GM21423 (cell line): ENCODE measurements around the gene DPT.
"Not testable (repeated sequence)": the region's sequence is repeated elsewhere in the genome, so short reads cannot be mapped to it uniquely, and the experiment has no call there.

Source experiments
- ATAC-seq: cut with Tn5 transposase; IDR thresholded peaks from one replicate; pipeline ENCODE4 v1.9.1; 2021; ENCODE audit warnings: mild to moderate bottlenecking, moderate library complexity; ENCODE audit not compliant: unreplicated experiment

DPT gene

DNA sequence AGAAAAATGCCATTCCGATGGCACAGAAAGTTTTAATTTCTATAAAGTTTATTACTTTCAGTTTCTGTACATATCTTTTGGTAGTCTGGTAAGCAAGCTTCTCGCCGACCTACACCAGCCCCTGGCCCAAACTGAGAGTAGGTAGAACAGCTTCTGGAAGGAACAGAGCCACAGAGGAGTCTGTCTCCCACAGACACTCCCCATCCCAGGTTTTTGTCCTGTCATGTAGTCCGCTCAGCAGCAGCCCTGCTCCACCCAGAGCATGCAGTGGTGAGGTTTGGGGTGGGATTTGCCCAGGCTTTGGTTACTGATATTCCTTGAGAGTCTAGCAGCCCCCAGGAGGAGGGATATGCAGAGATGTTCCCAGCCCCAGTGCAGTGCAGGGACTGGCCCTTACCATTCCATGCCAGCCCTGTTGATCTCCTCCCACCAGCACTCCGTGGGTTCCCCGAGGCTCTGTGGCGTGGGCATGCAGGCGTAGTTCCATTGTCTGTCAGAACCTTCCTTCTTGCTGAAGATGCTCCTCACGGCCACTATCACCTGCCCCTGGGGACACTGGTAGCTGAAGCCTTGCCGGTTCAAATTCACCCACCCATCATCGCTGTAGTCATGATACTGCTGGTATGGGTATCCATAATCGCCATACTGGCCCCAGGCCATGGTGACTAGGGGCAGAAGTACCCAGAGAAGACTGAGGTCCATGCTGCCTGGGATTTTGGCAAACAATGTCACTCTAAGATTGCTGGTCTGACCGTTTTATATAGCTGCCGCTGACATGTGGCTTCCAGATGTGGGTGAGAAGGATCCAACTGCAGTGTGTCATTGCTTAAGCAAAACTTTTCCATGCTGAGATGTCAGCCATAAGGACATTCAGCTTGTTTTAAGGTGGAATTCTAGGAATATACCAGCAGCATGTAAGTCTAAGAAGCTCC is at the start of gene DPT:
TSS of gene DPT (minus strand) at position 734 of the 932 bp plus-strand sequence. CDS start at position 702, 32 bp downstream.
- no peak for ATAC-seq

DNA sequence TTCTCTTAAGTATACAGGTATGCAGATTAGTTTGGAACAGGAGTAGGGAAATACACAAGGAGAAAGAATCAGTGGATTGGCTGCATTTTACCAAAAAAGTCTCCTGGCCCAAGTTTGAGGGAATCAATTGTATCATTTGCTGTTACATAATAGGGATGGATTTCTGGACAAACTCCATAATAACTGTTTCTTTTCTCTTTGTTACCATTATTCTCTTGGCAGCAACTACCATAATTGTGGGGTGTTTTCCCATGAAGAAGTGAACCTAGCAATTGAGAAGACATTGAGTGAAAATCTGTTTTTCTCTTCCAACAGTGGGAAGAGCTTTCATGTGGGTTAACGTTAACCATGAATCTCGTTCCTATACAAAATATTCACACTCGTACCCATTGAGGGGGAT is 46.4 kb upstream of the DPT start:
- ATAC-seq: no peak

DNA sequence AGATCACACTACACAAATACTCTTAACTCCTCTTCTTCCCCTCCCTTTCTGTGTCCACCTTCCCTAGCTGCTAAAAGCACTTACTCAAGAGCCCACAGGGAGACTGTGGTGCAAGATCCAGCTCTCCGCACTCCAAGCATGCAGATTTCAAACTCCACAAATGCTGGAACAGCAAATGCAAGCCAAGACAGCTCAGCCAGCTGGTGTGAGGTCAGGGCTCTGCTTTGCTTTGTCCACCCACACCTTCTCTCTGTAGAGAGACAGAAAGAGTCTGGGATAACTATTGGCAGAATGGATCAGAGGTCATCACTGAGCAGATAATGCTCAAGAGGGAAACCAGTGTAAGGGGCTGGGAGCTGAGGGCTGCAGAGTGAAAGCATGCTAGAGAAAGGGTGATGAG is 45.2 kb upstream of the DPT start:
- ATAC-seq: no peak

DNA sequence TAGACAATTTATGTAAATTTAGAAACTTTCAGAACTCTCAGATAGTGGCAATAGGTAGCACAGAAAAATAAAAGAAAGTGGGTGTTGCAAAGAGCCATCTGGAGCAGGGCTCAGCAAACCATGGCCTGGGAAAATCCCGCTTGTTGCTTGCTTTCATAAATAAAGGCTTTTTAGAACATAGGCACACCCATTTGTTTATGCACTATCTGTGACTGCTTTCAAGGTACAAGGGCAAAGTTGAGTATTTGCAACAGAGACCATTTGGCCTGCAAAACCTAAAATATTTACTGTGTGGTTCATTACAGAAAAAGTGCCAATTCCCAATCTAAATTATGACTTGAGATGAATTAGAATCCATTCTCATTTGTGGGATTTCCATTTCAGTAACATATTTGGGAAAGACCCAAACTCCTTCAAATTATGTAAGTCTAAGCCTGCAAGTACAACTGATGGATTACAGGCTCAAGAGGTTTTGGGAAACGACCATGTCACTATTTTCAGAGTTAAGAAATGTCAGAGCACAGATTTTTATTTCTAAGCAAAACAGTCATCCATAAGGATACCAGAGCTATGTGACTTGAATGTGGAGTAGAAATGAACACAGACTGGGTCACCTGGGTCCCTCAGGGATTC is 43.5 kb upstream of the DPT start:
- ATAC-seq: no peak

DNA sequence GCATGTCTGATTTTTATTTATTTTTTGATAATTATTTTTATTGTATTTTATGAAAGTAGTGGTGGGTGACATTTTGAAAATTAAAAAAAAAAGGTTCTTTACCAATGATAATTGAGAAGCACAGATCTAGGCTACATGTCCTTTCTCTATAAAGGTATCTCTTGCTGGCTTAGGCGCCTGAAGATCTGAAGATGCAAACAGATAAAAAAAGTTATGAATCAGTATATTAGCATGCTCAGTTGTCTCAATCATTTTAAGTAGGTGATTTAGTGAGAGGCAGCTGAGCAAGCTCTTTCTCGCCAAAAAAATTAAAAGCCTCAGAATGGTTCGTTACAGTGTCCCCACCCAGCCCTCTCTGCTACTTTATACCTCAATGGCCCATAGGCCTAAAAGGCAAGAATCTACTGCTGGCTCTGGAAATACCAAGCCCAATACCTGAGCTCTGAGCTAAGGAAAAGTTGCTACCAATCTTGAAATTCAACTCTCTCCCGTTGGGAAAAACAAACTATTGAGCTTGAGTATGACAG is 42.2 kb upstream of the DPT start:
- ATAC-seq: no peak

DNA sequence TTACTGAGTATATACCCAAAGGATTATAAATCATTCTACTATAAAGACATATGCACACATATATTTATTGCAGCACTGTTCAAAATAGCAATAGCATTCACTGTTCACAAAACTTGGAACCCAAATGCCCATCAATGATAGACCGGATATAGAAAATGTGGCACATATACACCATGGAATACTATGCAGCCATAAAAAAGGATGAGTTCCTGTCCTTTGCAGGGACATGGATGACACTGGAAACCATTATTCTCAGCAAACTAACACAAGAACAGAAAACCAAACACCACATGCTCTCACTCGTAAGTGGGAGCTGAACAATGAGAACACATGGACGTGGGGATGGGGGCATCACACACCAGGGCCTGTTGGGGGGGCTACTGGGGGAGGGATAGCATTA is 40.9 kb upstream of the DPT start:
- not testable (repeated sequence) for ATAC-seq

DNA sequence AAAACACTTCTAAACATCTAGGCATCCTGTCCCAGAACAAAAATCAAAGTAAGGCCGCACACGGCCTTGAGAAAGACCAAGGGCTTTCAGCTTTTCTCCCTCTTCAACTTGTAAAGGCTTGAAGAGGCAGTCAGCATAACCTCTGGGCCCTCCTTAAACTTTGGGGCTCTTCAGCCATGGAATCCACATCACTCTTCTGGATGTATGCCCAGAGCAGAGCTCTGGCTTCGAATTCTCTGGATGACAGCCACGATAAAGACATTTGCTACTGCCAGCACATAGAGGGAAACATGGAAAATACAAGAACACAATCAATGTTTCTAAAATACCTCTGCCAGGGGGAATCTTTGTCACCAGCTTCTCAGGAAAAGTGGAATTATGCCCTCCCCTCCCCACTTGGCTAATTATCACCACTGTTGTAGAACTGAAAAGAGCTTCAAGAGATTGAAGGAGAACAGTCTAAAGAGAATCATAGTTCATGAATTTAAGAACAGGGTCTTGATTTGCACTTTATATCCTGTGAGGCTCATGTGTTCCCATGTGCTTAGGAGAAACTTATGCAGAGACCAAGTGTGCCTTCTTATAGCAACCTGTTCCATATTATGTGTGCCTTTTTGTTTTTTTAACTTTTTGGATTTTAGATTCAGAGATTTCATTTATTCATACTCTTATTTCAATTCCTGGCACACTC is 39.0 kb upstream of the DPT start:
- no peak for ATAC-seq

DNA sequence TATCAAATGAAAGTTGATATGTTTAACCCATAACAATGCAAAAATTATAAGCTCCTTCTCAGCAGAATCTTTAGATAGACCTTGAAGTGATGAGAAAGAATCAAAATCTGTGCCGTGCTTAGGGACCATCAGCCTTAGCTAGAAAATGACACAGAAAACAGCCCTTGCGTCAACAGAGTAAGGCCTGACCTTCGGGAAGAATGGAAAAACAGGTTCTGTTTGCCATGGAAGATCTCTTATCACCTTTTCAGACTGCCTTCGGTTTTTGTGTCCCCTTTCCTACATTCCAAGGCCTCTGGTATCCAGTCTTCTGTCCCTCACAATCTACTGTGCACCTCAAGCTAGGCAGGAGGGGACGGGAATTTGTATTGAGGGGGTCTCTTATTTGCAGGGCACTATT is 37.6 kb upstream of the DPT start:
- ATAC-seq: no peak

DNA sequence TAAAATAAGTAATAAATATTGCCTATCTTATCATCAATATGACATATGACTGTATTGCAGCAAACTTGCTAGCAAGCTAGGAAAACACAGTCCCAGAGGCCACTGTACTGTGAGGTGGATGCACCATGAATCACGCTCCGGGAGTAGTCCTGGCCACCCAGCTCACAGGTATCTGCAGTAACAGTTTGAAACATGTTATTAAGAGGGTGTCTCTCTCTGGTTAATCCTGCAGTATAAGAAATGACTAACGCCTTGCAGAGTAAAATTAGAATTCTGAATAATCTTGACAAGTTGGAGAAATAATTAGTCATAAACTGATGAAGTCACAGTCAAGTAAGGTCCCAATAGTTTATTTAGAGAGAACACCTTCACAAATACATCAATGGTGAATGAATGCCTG is 34.0 kb upstream of the DPT start:
- ATAC-seq: no peak

DNA sequence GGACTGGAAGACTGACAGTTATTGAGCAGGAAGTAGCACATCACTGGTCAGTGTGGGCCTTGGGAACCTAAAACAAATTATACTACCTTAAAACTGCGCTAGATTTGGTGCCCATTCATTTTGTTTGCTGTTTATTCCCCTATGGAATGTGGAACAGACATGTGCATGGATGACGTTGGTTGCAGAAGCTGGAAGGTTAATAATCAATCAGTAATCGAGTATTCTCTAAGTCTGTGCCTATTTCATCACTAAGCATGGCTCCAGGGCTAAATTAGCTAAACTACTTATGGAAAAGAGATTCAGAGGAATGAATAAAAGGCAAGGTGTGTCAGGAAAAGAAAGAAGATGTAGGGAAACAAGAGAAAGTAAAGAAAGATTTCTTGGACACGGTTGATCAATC is 33.5 kb upstream of the DPT start:
- no peak for ATAC-seq

DNA sequence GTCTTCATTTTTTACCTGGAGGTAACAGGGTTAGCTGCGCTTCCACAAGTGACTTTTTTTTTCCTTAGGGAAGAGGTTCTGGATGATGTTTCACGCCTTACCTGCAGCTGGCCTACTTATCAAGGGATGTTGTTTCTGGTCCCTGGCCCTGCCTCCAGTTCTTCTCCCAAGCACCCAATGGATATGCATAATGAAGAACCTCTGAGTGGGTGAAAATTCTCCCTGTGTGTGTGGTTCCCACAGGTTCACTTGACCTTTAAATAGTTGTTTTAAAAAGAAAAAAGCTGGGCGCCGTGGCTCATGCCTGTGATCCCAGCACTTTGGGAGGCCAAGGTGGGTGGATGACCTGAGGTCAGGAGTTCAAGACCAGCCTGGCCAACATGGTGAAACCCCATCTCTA is 31.8 kb upstream of the DPT start:
- ATAC-seq: no peak

DNA sequence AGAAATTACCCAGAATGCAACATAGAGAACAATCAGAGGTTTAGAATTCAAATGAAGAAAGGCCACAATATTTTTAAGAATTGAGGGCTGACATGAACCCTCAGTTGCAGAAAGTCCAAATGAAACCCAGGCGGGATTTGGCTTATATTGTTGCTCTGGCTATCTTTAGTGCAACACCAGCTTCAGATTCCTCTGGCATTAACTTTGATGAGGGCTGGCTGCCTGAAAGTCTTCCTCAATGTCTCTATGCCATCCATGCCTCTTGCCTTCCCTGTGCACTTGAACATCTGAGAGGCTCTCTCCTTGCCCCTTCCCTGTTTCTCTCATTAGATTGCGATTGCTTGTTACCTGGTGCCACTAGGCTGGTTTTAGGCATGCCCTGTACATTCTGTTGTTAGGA is 31.2 kb upstream of the DPT start:
- ATAC-seq: no peak

DNA sequence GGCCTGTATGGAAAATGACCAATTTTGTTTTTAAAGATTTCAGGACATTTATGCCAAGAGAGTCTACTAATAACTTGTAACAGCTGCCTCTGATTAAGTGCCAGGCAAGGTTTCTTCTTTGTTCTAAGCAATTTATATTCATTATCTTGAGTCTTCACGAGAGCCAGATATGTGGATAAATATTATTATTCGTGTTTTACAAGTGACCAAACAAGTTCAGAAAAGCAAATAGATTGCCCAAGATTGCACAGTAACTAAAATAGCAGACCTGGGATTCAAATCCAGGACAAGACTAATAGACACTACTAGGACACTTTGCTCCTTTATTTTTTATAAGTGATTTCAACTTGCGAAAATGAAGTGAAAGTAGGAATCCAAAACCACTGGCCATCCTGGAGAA is 30.1 kb upstream of the DPT start:
- no peak for ATAC-seq

DNA sequence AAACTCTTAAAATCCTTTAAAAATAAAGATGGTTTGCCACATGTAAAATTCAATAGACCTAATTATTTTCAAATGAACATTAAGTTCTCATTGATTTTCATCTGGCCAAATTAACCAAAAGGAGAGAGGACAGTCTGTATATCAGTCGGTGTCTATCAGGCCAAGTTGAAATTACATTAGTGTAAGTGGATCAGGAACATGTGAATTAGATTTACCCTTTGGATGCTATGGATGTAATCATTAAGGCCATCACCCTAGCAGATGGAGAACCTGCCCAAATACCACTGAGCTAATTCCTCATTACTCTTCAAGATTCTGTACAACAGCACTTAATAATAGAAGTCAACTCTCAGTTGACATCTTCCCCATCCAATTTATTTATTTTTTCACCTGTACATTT is 29.5 kb upstream of the DPT start:
- ATAC-seq: no peak

DNA sequence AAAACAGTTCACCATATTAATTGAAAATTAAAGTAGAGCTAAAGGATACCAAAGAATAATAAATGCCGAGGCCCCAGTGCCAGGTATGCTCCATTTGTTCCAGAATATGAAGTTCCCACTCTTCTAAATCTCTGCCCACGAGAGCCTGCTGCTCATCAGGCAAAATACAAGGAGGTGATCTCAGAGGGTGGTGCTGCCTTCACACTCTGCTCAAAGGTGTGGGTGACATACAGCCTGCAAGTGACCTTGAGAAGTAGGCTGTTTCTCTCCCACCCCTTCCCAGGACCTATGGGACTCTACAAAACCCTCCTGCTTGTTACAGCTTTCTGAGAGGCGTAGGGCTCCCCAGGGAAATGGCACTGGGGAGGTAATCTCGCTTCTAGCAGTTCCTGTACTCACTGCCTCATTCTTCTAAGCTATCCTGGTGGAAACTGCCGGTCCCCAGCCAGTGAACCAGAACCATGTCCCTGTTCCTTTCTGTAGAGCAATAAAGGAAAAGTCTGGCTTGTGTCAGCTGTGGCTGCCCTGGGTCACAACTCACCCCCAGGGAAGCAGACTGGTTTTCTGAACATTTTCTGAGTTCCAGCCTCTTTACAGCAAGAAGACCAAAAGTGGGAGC is 26.9 kb upstream of the DPT start:
- no peak for ATAC-seq

DNA sequence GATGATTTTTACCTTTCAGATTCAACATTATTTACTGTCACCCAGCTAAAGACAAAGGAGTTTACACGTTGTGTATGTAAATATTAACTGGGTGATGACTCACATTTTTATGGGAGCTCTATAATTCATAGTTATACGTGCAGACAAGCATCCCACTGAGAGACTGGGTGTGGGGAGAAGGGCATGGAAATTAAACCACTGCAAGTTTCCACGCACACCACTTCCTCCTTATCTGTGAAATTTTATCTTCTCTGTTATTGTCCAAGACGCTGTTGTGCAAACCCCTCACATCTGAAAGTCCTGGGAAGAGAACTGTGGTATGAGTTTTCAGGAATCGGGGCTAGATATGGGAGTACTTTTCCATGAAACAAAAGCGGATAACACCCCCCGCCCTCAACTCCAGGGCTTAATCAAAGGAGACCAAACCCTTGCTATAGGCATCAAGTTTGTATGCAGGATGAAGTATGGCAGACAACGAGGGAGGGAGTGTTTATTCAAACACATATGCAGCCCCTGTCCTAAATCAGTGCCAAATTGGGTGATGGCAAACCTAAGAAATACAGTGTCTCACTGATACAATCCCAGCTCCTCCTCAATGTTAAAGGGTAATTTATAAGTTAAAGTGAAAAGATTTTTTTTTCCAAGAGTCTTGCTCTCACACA is 23.3 kb upstream of the DPT start:
- ATAC-seq: no peak

DNA sequence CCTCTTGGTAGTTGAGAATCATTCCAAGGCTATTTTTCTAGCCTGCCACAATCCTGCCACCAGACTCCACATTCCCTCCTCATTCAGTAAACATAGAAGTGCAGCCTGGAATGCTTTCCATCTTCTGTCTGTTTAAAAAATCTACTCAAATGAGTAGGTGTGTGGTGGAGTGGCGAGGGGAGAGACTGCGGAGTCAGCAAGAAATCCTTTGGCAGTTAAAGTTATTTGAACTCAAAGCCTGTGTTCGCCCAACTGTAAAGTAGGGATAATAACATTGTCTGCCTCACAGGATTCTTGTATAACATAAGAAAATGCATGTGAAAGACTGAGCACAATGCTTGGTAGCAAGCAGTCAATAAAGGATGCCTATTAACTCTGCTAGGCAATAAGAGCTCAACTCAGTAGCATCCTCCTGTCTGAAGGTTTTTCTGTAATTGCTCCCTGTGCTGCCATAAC is 22.2 kb upstream of the DPT start:
- ATAC-seq: no peak

DNA sequence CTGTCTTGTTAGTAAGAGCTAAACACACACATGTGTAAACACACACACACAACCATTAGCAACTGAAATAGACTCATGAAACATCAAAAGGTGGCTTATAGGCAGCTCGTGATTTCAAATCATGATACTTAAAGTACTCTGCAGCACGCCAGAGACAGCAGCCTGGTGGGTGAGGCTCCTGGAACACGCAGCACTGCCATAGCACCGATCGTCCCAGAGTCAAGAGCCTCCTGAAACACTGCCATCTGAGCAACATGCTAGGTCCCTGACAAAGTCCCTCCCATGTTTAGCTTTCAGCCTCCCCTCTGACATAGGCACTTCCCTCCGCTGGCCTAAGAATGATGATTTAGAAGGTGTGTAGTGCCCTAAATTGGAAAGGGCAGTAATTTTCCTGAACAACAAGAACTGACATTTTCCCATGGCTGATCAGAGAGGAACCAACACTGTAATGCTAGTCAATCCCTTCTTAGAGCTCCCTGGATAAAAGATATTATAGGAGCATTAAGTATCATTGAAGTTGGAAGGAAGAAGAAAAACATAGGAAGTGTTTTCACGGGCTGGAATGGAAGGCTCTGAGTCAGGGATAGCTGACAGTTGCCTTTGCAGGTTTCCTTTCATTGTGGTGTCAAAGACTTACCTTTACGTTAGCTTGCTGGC is 14.1 kb upstream of the DPT start:
- no peak for ATAC-seq

DNA sequence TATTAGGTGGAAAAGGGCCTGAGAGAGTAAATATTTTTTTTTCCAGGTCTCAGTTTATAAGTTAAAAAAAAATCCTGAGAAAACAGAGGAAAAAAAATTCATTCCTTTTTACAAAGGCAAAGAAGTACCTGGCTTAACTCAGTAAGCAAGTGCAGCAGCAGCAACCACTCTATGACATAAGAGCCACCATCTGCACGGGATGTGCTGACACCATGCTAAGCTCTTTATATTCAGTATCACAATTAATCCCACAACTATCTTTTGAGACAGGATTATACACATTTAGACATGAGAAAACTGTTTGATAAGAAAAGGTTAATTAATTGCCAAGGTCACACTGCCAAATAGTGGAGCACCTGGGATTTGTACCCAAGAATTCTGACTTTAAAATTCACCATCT is 13.4 kb upstream of the DPT start:
- ATAC-seq: no peak

DNA sequence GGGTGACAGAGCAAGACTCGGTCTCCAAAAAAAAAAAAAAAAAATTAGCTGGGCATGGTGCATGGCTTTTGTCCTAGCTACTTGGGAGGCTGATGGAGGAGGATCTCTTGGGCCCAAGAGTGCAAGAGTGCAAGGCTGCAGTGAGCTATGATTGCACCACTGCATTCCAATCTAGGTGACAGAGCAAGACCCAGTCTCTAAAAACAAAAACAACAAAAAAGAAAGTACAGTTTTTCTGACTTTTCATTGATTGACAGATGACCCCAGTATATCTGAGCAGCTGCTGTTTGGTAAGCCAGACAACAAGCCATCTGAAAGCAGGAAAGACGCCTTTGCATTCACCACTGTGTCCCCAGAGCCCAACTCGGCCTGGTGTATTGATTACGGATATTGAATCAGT is 10.9 kb upstream of the DPT start:
- no peak for ATAC-seq
